Caco-2 (cell line): ENCODE data around the gene JAG1. TPM values are rescaled to one million over a fixed set of nuclear protein-coding genes. Genes with fewer than 3 reads are reported as not detected.

ENCODE experiments used
- BruUV-seq: library from RNA; stranded (reverse); fragments of 400-500 nt; replicated peaks from 2 replicates; lab custom pipeline; 2021; lab: Mats Ljungman, UMichigan
- CTCF ChIA-PET: fragments of 300-600 bp; sonication (Branson Sonifier 250); formaldehyde crosslinking; loops from one replicate; lab custom pipeline; 2022; ENCODE audit warnings: antibody characterized with exemption; lab: Charles Lee
- POLR2A ChIA-PET: fragments of 300-600 bp; sonication (Branson Sonifier 250); formaldehyde crosslinking; loops from one replicate; lab custom pipeline; 2022; ENCODE audit warnings: antibody characterized with exemption; lab: Charles Lee
- DNase-seq, 2 experiments: peaks; one replicate each; pipeline versions ENCODE4 v3.0.0 to v3.0.0-alpha.2; 2020 to 2022
- H3K27me3 ChIP-seq: replicated peaks from 2 replicates; pipeline ENCODE4 v1.6.0; 2011; ENCODE audit warnings: low read length; ENCODE audit not compliant: control insufficient read depth, insufficient read depth
- H3K36me3 ChIP-seq: 2 replicates; pipeline ENCODE4 v1.5.1; 2011; ENCODE audit warnings: low read length; ENCODE audit not compliant: control insufficient read depth, insufficient read depth
- H3K4me1 ChIP-seq: fragments of 250-450 bp; sonication (Bioruptor Pico); 2 replicates; pipeline ENCODE4 v1.5.1; 2020; ENCODE audit warnings: mild to moderate bottlenecking
- H3K4me3 ChIP-seq: 2 replicates; pipeline ENCODE4 v1.5.1; 2011; ENCODE audit warnings: low read depth, mild to moderate bottlenecking, control low read depth, low read length
- H3K9me3 ChIP-seq: fragments of 250-450 bp; sonication (Bioruptor Pico); 2 replicates; pipeline ENCODE4 v1.5.1; 2020; ENCODE audit warnings: mild to moderate bottlenecking, moderate library complexity
- H3K27ac Mint-ChIP-seq: one replicate; pipeline ENCODE4 v1.8.0; 2022; ENCODE audit warnings: mixed read lengths; ENCODE audit not compliant: unreplicated experiment
- H3K27me3 Mint-ChIP-seq: one replicate; pipeline ENCODE4 v1.8.0; 2022; ENCODE audit warnings: mixed read lengths; ENCODE audit not compliant: insufficient read depth, unreplicated experiment
- H3K36me3 Mint-ChIP-seq: one replicate; pipeline ENCODE4 v1.8.0; 2022; ENCODE audit warnings: mild to moderate bottlenecking, mixed read lengths; ENCODE audit not compliant: insufficient read depth, unreplicated experiment
- H3K4me1 Mint-ChIP-seq: one replicate; pipeline ENCODE4 v1.8.0; 2022; ENCODE audit warnings: low read depth, mixed read lengths; ENCODE audit not compliant: unreplicated experiment
- H3K4me3 Mint-ChIP-seq: one replicate; pipeline ENCODE4 v1.8.0; 2022; ENCODE audit warnings: mild to moderate bottlenecking, moderate library complexity, mixed read lengths; ENCODE audit not compliant: unreplicated experiment
- H3K9me3 Mint-ChIP-seq: one replicate; pipeline ENCODE4 v1.8.0; 2022; ENCODE audit warnings: mixed read lengths; ENCODE audit not compliant: unreplicated experiment
- CTCF ChIP-seq, 2 experiments: fragments of 200-600 bp in 1 of 2; IDR thresholded peaks; 1 replicate in 1 of 2; 2 replicates in 1 of 2; pipeline versions ENCODE4 v1.5.1 to v1.8.0; 2011 to 2022; ENCODE audit warnings: antibody characterized with exemption in 1 of 2, control low read depth in 1 of 2, inconsistent platforms in 1 of 2, low read depth in 1 of 2, low read length in 1 of 2, mild to moderate bottlenecking in 1 of 2, moderate library complexity in 1 of 2; ENCODE audit not compliant: insufficient read depth in 1 of 2, severe bottlenecking in 1 of 2, unreplicated experiment in 1 of 2
- intact Hi-C: fragments of 100-400 bp; cut with micrococcal nuclease; formaldehyde crosslinking; loops from one replicate; pipeline ENCODE4 v1.10.0; 2022; ENCODE audit not compliant: unreplicated experiment
- total RNA-seq: library from RNA; stranded (reverse); gene quantifications from 2 replicates; pipeline ENCODE4 v1.2.3, GENCODE V29; 2022

Gene JAG1
- total RNA-seq, 1 experiment from 2014 or later: 69.8 TPM

- POLR2A ChIA-PET: no interaction called here
- Mint-ChIP-seq H3K27ac (no peak overlapping the region), H3K27me3 (no peaks in the 10 kb centered on the region), H3K36me3 (peaks cover 100% of the 10 kb centered on the region), H3K4me1 (peaks cover 33% of the 10 kb centered on the region), H3K9me3 (no peaks in the 10 kb centered on the region), H3K4me3 (no peak overlapping the region)
- BruUV-seq: no TSS peak
- peaks cover 6% of the 10 kb centered on the region for H3K36me3 ChIP-seq
- no peaks in the 10 kb centered on the region for H3K27me3 ChIP-seq
- DNase-seq: no peak
- H3K9me3 ChIP-seq: no peaks in the 10 kb centered on the region
- CTCF ChIA-PET: no interaction called here
- intact Hi-C loops: no loop called here
- TF ChIP-seq CTCF (IDR thresholded peaks at IDR 0.05; ENCODE audit: insufficient read depth in 1 of 2, low read depth in 1 of 2, low read length in 1 of 2, severe bottlenecking in 1 of 2, unreplicated experiment in 1 of 2): no peak
- H3K4me1 ChIP-seq: peaks cover 38% of the 10 kb centered on the region
- H3K4me3 ChIP-seq: no peak overlapping the region
These were observed 20.1 kb downstream of the JAG1 start for GRCh38 chr20:10653599-10654249.

GRCh38 chr20:10652660-10653261 lies 21.0 kb downstream of the JAG1 start:
- H3K36me3 Mint-ChIP-seq: peaks cover 100% of the 10 kb centered on the region

GRCh38 chr20:10652185-10652584 lies 21.6 kb downstream of the JAG1 start:
- peaks cover 100% of the 10 kb centered on the region for H3K36me3 Mint-ChIP-seq

More at GRCh38 chr20:10652660-10653261, 21.0 kb downstream of the JAG1 start:
- no peaks in the 10 kb centered on the region for H3K9me3 ChIP-seq
- Mint-ChIP-seq H3K9me3 (no peaks in the 10 kb centered on the region), H3K4me3 (no peak overlapping the region), H3K27ac (no peak overlapping the region), H3K27me3 (no peaks in the 10 kb centered on the region), H3K4me1 (peaks cover 30% of the 10 kb centered on the region)
- BruUV-seq: no TSS peak
- DNase-seq: no peak
- H3K4me1 ChIP-seq: peaks cover 32% of the 10 kb centered on the region
- H3K4me3 ChIP-seq: no peak overlapping the region
- no peaks in the 10 kb centered on the region for H3K27me3 ChIP-seq
- POLR2A ChIA-PET: no interaction called here
- TF ChIP-seq CTCF (IDR thresholded peaks at IDR 0.05; ENCODE audit: insufficient read depth in 1 of 2, low read depth in 1 of 2, low read length in 1 of 2, severe bottlenecking in 1 of 2, unreplicated experiment in 1 of 2): no peak
- H3K36me3 ChIP-seq: peaks cover 6% of the 10 kb centered on the region
- CTCF ChIA-PET: no interaction called here
- intact Hi-C loops: no loop called here

More at GRCh38 chr20:10652185-10652584, 21.6 kb downstream of the JAG1 start:
- peaks cover 5% of the 10 kb centered on the region for H3K36me3 ChIP-seq
- ChIA-PET POLR2A (no interaction called here), CTCF (no interaction called here)
- no peak overlapping the region for H3K27ac Mint-ChIP-seq
- no TSS peak for BruUV-seq
- no peak overlapping the region for H3K4me3 ChIP-seq
- H3K27me3 Mint-ChIP-seq: no peaks in the 10 kb centered on the region
- no peaks in the 10 kb centered on the region for H3K27me3 ChIP-seq
- no peaks in the 10 kb centered on the region for H3K9me3 ChIP-seq
- H3K4me1 ChIP-seq: peaks cover 29% of the 10 kb centered on the region
- no peak for TF ChIP-seq CTCF (IDR thresholded peaks at IDR 0.05; ENCODE audit: insufficient read depth in 1 of 2, low read depth in 1 of 2, low read length in 1 of 2, severe bottlenecking in 1 of 2, unreplicated experiment in 1 of 2)
- H3K4me1 Mint-ChIP-seq: peaks cover 24% of the 10 kb centered on the region
- intact Hi-C loops: no loop called here
- H3K4me3 Mint-ChIP-seq: no peak overlapping the region
- no peaks in the 10 kb centered on the region for H3K9me3 Mint-ChIP-seq
- DNase-seq: no peak
